MG63 (cell line): ENCODE data around the gene ADAMTS2. TPM values are rescaled to one million over a fixed set of nuclear protein-coding genes. Genes with fewer than 3 reads are reported as not detected.

ENCODE experiments used
- DNase-seq: peaks from one replicate; pipeline ENCODE4 v3.0.0-alpha.2; 2020
- H3K27me3 ChIP-seq: fragments of 250-450 bp; sonication (Bioruptor Pico); 2 replicates; pipeline ENCODE4 v1.5.1; 2020; ENCODE audit warnings: mild to moderate bottlenecking, moderate library complexity
- H3K36me3 ChIP-seq: fragments of 250-450 bp; sonication (Bioruptor Pico); 2 replicates; pipeline ENCODE4 v1.5.1; 2020; ENCODE audit warnings: mild to moderate bottlenecking, moderate library complexity
- H3K4me3 ChIP-seq: fragments of 250-450 bp; sonication (Bioruptor Pico); 2 replicates; pipeline ENCODE4 v1.5.1; 2020; ENCODE audit warnings: mild to moderate bottlenecking, moderate library complexity
- H3K9me3 ChIP-seq: fragments of 250-450 bp; sonication (Bioruptor Pico); 2 replicates; pipeline ENCODE4 v1.5.1; 2020; ENCODE audit warnings: mild to moderate bottlenecking, moderate library complexity
- total RNA-seq: library from RNA; depleted of rRNA; stranded (reverse); fragments of >200 nt; shearing (Covaris generic); gene quantifications from 2 replicates; pipeline ENCODE4 v1.2.3, GENCODE V29; 2014; ENCODE audit warnings: low replicate concordance

Gene ADAMTS2
- total RNA-seq, 1 experiment from 2014 or later, result 141 TPM

DNA sequence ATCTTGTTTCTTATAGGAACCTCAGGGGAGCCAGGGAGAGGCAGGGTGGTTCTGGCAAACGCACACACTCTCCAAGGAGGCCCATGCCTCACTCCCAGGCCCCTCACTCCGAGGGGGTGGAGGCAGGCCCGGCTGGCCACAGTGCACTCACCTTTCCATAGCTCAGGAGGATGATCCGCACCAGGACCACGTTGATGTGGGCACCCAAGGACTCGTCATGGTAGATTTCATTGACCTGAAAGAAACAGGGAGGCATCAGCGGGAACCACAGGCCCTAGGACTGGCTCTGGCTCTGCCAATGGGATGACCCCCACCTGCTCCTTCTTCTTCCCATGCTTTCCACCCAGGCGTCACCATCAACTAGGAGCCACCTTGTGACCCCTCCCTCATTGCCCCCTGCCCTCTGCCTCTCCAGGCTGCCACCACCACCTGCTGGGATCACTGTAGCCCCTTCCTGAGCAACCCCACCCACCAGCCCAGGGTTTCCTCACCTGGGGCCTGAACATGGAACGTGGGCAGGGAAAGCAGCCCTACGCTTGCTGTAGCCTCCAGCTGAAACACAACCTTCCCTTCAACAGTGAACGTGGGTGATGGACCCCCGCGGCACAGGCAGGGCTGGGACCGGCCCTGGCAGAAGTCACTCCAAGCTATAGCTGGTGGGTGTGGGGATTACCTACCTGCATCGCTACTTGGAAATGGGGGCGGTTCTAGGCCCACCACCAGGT lies 164.2 kb downstream of the ADAMTS2 start:
- peaks cover 85% of the 10 kb centered on the region for H3K36me3 ChIP-seq
- H3K27me3 ChIP-seq, result no peaks in the 10 kb centered on the region
- H3K4me3 ChIP-seq, result no peak overlapping the region
- DNase-seq, result no peak
- peaks cover 12% of the 10 kb centered on the region for H3K9me3 ChIP-seq

DNA sequence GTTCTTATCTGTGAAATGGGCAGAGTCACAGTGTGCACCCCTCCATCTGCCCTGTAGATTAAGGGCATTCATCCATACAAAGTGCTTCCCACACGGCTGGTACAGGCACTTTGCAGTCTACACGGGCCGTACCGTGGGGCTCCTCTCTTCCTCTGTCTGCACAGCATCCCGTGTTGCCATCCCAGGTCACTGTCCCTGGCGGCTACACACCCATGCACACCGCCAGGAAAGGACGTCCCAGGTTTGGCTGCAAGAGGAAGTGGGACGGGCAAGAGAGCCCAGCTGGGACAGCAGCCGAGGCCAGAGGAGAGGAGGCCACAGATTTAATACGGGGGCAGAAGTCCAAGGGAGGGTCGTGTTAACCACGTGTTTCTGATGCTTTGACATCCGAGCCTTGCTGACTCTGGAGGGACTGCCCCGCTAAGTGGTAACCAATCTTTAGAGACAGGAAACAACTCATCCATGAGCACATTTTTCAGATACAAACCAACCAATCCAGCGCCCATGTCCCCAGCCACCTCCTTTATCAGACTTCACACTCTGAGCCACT lies 165.1 kb downstream of the ADAMTS2 start:
- DNase-seq, result no peak
- no peaks in the 10 kb centered on the region for H3K27me3 ChIP-seq
- peaks cover 12% of the 10 kb centered on the region for H3K9me3 ChIP-seq
- peaks cover 95% of the 10 kb centered on the region for H3K36me3 ChIP-seq
- H3K4me3 ChIP-seq, result no peak overlapping the region

DNA sequence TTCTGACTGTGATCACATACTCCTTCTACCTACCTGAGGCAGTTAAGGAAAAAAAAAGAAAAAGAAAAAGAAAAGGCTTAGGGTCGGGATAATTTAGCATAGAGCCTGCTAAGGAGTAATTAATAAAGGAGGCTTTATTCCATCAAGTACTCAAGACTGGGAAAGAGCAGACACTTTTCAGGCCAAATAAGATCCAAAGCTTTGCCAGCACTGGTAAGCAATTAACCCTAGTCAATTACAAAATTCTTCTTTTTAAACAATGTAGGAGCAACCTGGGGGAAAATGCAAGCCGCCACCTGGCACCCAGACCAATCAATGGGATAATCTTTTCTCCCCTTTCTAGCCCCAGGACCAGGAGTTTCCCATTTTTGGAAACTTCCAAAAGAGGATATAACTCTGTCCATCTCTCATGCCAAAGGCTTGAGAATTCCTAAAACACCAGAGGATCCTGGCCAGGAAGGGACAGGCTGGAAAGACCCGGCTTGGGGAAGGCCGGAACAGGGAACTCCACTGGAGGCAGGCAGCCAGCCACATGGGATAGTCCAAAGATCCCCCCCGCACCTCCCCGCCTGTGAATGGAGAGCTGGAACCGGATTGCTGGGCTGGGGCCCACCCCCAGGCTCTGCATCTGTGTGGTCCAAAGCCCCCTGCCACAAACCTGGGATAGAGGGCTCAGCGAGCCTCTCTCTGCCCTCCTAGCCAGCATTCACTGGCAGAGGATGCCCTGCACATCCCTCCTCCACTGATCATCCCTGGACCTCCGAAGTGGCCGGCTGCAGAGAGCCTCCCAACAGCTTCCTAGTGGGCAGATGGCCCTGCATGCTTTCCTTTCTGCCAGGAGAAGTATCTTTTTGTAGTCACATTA lies 167.3 kb downstream of the ADAMTS2 start:
- Histone ChIP-seq H3K9me3 (peaks cover 12% of the 10 kb centered on the region), H3K27me3 (no peaks in the 10 kb centered on the region), H3K4me3 (no peak overlapping the region), H3K36me3 (peaks cover 84% of the 10 kb centered on the region)
- DNase-seq, result no peak

DNA sequence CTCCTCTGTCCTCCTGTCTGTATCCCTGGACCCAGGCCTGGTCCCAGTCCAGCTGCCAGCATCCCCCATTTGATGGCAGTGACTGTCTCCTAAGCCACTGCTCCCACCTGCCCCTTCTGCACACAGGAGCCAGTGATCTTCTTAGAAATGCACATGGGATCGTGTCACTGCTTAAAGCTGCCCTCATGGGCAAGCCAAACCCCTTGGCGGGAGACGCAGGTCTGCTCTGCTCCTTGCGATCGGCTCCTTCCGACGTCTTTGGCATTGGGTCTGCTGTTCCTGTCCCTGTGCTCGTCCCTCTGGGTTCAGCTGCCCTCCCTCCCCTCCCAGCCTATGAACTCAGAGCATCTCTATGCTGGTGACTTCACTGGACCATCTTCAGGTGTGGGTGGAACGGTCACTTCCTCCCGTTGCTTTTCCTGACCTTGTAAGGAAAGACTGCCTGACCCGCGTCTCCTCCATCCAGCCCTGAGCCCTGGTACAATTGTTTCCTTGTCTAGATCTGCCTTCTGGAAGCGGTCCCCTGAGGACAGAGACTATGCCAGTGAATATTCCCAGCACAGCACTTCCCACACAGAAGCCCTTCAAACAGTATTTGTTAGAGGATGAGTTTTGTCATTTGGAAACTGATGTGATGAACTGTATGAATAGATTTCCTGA lies 168.6 kb downstream of the ADAMTS2 start:
- Histone ChIP-seq H3K27me3 (no peaks in the 10 kb centered on the region), H3K9me3 (peaks cover 12% of the 10 kb centered on the region), H3K4me3 (no peak overlapping the region), H3K36me3 (peaks cover 82% of the 10 kb centered on the region)
- DNase-seq, result no peak

DNA sequence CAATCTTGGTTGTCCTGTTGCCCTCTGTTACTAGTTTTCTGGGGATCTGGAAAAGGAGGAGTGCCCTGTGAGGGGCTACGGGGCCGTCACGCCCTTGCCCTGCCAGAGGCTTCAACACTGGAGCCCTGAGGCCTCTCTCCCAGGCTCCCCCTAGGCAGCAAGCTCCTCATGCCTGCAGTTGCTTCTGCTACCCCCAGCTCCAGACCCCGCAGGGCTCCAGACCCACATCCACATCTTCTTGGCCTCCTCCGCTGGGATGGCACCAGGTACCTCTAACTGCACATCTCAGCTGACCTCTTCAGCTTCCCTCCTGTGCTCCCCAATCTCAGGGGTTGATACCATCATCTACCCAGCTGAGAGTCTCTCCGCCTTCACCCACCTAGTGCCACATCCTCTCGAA lies 169.1 kb downstream of the ADAMTS2 start:
- DNase-seq, result no peak
- Histone ChIP-seq H3K9me3 (peaks cover 12% of the 10 kb centered on the region), H3K27me3 (no peaks in the 10 kb centered on the region), H3K4me3 (no peak overlapping the region), H3K36me3 (peaks cover 82% of the 10 kb centered on the region)

GRCh38 chr5:179171816-179172745 lies 173.2 kb downstream of the ADAMTS2 start:
- peaks cover 81% of the 10 kb centered on the region for H3K36me3 ChIP-seq
- H3K9me3 ChIP-seq, result peaks cover 7% of the 10 kb centered on the region; the same call in 1 of the 2 replicates
- DNase-seq, result peak; percentile 2
- H3K27me3 ChIP-seq, result no peaks in the 10 kb centered on the region
- H3K4me3 ChIP-seq, result no peak overlapping the region

GRCh38 chr5:179171251-179171815 lies 173.9 kb downstream of the ADAMTS2 start:
- H3K27me3 ChIP-seq, result no peaks in the 10 kb centered on the region
- DNase-seq, result peak; percentile 1

DNA sequence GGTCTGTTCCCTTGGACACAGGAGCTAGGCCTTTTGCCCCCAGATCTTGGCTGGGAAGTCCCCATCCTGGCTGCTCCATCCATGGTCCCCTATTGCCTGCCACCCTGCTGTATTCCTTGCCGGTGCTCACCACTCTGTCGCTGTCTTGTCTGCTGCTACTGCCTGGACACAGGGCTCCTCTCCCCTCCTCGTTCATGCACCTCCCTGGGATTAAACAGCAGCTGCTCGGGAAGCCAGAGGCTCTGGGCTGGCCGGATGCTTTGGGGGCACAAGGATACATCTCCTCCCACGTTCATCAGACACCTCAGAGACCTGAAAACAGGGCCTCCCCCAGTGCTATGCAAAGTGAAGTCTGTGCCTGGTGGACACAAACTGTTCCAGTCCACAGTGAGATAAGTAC lies 174.7 kb downstream of the ADAMTS2 start:
- H3K36me3 ChIP-seq, result peaks cover 78% of the 10 kb centered on the region
- peaks cover 7% of the 10 kb centered on the region; the same call in 1 of the 2 replicates for H3K9me3 ChIP-seq
- no peak overlapping the region for H3K4me3 ChIP-seq
- no peak for DNase-seq
- H3K27me3 ChIP-seq, result no peaks in the 10 kb centered on the region

More at GRCh38 chr5:179171251-179171815, 173.9 kb downstream of the ADAMTS2 start:
- Histone ChIP-seq H3K9me3 (peaks cover 7% of the 10 kb centered on the region; the same call in 1 of the 2 replicates), H3K4me3 (no peak overlapping the region), H3K36me3 (peaks cover 80% of the 10 kb centered on the region)

- H3K36me3 ChIP-seq, result peaks cover 73% of the 10 kb centered on the region
- no peaks in the 10 kb centered on the region for H3K27me3 ChIP-seq
- peaks cover 7% of the 10 kb centered on the region; the same call in 1 of the 2 replicates for H3K9me3 ChIP-seq
- H3K4me3 ChIP-seq, result no peak overlapping the region
- no peak for DNase-seq
These were observed 175.4 kb downstream of the ADAMTS2 start for GRCh38 chr5:179169836-179170235.

- Histone ChIP-seq H3K36me3 (peaks cover 85% of the 10 kb centered on the region), H3K27me3 (no peaks in the 10 kb centered on the region), H3K9me3 (peaks cover 7% of the 10 kb centered on the region; the same call in 1 of the 2 replicates), H3K4me3 (no peak overlapping the region)
- peak; percentile 0 for DNase-seq
These were observed 176.6 kb downstream of the ADAMTS2 start for GRCh38 chr5:179168664-179169063.

GRCh38 chr5:179167871-179168451 lies 177.3 kb downstream of the ADAMTS2 start:
- Histone ChIP-seq H3K27me3 (no peaks in the 10 kb centered on the region), H3K4me3 (no peak overlapping the region), H3K9me3 (peaks cover 7% of the 10 kb centered on the region; the same call in 1 of the 2 replicates), H3K36me3 (peaks cover 86% of the 10 kb centered on the region)
- peak; percentile 2 for DNase-seq

DNA sequence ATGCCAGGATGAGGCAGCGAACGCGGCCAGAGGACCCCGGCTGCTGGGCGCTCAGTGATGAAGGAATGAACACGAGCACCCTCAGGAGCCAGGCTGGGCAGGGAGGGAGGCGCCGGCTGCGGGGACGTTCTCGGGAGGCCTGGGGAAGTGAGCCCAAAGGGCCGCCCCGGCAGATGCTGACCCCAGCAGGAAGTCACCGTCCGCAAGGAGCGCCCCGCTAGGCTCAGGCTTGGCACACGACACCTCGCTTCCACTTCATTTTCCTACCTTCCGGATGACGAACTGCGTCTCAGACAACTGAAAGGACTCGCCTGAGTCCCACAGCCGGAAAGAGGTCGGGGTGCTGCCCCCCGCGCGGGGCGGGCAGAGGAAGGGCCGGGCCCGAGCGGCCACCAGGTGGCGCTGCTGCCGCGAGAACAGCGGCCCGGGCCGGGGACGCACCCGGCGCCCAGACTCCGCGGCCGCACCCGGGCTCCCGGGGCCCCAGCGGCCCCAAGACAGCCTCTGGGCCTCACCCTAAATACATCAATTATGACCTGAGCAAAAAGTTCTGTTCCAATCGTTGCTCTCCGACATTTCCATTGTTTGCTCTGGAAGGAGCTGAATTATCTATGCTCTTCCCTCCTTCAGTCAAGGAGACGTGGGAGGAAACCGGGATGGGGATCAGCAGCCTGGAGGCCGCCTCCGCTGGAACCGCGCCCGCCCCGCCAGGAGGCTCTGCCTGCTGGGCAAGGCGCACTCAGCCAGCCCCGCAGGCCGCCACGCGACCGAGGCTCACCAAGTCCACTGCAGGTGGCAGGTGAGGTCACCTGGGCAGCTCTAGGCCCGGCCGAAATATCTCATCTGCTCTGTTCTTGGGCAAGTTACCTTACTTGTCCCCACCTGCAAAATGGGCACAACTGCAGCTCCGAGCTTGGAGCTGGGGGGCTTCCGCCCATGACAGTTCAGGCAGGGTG lies 178.1 kb downstream of the ADAMTS2 start:
- H3K4me3 ChIP-seq, result no peak overlapping the region
- peaks cover 11% of the 10 kb centered on the region for H3K9me3 ChIP-seq
- no peaks in the 10 kb centered on the region; the same call in 1 of the 2 replicates for H3K27me3 ChIP-seq
- peak; percentile 29 for DNase-seq
- peaks cover 88% of the 10 kb centered on the region for H3K36me3 ChIP-seq

GRCh38 chr5:179166171-179166885 lies 178.9 kb downstream of the ADAMTS2 start:
- Histone ChIP-seq H3K36me3 (peaks cover 88% of the 10 kb centered on the region), H3K4me3 (no peak overlapping the region), H3K27me3 (no peaks in the 10 kb centered on the region; the same call in 1 of the 2 replicates), H3K9me3 (peaks cover 12% of the 10 kb centered on the region)
- peak; percentile 2 for DNase-seq
